Amniotic stem cell (primary cell): ENCODE measurements around the gene RBMS1.

Experiments
- DNase-seq: peaks from one replicate; lab custom pipeline; 2025; lab: John Stamatoyannopoulos, UW

RBMS1 gene

DNA sequence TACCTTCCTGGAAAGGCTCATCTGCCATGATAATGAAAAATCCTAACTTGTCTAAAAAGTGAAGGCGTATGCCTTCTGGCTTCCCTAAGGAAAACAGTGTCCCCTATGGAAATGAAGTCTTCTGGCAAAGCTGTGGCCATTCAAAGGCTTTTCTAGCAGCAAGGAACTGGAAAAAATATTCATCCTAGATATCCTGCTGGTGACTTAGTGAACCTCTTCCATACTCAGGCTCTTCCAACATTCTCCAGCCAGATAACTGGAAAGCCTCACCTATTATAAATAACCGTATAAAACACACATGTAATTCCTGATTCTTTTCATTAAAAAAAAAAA lies 84.7 kb downstream of the RBMS1 start:
- DNase-seq: no peak

DNA sequence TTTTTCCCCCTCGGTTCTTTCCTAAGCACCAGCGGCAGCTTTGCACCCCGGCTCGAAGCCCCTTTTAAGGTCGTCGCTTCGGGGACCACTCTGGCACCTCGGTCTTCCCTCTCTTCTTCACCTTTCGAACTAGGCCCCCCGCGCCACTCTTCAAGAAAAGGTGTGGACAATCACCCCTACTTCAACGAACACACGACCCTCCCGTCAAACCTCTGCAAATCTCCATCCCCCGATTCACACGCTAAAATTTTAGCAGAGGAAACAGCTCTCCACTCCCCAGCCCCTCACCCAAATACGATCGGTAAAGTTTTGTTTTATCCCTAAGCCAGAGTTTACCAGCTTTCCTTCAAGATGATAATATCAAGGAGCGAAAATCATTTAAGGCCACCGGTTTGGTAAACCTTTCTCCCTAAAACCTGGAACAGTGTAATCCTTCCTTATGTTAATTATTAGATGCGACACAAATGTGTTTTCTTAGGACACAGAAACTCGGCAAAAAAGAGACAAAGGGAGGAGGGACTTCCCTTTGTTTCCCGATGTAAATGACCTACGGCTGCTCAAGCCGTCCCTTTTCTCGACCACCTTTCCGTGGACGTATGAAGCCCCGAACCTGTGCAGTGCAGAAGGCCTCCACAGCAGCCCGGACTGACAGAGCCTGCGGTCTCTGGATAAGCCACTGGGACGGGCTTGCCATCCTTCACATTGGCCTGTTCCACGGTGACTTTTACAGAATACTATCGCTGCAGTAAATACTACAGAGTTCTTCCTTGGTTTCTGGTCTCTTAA lies 85.2 kb downstream of the RBMS1 start:
- DNase-seq: no peak

DNA sequence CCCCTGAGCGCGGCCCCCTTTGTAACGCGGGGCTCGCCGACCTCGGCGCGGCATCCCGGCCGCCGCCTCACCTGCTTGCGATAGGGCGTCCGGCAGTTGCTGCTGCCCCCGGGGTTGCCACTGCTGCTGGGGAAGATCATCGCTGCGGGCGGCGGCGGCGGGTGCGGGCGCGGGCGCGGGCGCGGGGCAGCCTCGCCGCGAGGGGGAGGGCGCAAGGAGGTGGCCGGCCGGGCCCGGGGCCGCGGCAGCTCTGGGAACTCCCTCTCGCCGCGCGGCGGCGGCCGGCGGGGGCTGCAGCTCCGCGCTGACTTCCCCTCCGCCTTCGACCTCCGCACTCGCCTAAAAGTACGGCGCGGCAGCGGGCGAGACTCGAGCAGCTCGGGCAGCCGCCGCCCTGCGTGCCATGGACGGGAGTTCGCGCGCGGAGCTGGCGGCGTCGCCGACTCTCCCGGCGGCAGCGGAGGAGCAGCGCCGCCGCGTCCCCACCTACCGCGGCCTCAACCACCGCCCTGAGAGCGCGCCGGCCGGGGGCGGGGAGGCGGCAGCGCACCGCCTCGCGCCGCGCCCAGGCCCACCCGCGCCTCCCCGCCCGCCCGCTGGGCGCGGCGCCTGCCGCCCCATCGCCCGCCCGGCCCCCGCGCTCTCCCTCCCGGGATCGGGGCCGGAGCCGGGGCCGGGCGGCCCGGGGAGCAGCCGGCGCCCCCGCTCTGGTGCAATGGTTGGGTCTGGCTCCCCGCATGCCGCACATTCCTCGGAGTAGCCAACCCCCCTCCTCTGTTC lies 86.0 kb downstream of the RBMS1 start:
- DNase-seq: no peak

DNA sequence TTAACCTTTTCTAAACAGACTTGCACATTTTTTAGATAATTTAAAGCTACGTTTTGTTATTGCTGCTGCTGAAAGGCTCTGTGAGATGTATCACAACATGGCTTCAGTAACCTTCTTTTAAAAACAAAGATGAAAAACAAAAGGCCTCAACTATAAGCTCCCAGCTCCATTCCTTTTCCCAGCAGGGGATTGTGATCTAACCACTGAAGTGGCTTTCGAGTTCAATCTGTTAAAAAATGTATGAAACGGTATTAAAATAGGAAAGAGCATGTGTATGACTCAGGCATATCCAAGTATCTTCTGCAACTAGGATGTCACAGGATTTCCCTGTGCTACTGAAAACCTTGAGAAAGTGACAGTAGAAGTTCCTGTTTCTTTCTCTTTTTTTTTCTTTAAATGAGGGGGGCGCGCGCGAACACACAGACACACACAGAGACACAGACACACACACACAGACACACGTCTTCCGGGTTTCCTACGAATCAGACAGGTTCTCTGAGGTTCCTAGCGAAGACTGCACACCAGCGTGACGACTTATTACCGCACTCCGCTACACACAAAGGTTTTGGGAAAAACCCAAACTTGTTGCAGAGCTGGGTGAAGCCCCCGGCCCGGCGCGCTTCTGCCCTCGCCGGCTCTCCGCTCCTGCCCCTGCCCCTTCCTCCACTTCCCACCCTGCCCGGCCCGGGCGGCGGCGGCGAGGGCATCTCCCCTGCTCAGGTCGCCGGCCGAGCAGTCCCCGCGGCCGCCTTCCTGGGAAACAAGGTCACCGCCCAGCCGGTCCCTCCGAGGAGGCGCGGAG lies 86.8 kb downstream of the RBMS1 start:
- no peak for DNase-seq

DNA sequence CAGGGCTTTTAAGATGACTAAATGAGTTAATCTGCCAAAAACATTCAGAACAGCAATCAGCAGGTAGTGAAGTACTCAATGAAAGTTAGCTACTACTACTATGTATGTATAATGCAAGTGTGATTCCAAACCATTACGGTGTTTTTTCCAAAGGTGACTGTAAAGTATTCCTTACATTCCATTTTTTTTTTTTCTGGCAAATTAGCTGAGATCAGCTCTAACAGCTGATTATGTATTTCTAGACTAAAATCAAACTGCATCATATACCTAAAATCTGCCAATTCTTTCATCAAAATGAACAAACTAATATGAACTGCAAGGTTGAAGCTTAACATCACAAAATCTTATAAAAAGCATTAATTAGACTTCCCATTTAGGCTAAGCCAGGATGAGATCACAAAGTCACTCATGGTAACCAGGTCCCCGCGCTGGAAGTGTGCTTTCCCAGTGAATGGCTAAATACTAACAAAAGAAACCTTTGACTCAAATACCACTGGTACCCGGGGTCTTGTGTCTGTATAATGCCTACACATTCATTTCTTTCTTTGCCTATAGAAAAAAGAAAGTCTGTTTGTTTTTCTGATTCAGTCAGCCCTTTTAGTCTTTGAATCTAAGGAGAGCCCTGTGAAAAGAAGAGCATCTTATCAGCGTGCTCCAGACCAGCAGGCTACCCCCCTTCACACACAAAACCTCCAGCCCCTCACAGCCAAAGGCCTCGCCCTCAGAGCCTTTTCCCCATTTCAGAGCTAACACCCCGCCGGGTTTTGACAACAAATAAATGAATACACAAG lies 88.3 kb downstream of the RBMS1 start:
- DNase-seq: no peak

DNA sequence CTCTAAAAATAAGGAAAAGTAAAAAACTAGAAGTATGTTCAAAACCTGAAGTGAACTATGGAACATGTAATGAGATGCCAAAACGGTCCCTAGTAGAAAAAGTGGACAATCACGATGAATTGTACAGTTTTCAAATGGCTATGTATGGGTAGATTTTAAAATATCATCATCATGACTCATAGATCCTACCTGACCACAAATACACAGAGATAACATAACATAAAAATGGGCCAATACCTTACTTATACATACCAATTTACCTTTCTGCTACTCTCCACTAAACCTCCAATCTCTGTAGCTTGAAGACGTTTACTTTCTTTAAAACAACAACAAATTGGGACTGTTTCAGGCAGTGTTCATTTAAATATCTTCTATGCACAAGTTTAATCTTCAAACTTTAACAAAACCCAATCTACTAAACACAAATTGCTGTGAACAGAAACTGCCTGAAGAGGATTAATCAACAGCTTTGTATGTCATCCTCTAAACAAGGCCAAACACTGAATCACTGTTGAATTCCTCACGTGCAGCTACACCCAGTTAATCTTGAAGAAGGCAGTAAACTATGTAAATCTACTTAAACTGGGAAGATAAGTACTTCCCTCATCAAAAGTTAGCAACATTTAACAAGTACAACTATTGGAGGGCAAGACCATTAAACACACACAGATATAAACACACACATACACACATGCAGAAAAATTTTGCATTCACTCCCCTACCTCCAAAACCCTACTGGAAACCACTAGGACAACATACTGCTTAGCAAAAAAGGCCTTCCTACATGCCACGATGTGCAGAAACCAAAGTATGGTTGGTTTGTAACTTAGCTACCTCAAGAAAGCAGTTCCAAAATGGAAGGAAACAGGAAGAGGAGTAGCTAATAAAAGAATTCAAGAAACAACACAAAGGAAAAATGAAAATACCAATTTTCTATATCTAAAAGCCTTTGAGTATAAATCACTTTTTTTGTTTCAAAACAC lies 90.3 kb downstream of the RBMS1 start:
- no peak for DNase-seq

DNA sequence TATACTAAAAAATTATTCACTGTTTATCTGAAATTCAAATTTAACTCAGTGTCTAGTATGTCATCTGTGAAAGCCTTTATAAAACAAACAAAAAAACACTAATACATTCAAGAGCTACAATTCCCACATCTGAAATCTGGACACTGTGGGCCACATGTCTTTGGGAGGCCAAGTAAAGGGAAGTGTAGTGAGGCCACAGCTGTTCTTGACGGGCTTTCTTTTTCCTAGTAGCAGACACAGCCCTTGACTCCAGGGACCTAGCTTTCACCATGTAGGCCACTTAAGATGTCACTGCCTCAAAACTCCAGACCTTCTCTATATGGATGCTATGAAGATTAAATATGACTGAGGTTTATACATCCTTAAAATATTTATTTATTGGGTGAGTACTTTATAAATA lies 91.1 kb downstream of the RBMS1 start:
- DNase-seq: no peak

DNA sequence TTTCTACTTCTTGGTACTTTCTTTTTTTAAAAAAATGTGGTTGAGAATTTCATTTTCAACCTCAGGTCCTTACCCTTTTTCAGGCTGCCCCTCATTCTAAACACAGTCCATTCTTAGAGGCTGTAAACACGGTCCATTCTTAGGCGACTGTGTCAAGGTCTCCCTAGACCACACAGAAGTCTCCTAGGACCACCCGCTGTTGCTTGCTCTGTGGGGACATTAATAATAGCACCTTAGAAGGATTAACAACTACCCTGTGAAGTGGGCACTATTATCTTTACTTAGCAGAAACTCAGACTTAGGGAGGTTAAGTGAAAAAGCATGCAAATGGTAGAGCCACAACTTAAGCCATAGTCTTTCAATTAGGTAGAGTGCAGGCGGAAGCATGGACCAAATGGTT lies 91.7 kb downstream of the RBMS1 start:
- no peak for DNase-seq

DNA sequence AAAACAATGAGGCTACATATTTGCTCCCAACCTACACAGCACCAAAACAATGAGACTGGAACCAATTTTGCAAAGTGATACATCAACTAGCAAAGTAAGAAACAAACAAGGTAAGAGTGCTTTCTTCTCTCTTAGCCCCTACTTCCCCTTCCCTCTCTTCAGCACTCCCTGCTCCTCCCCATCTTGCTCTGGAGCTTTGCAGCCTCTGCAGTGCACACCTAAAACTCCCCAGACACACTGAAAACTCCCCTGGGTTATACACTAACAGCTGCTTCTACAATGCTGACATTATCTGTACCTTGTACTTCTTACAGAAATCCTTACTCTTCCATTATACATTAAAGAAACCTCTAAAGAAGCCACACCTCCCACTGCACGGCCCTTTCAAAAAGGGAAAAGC lies 93.7 kb downstream of the RBMS1 start:
- DNase-seq: no peak

DNA sequence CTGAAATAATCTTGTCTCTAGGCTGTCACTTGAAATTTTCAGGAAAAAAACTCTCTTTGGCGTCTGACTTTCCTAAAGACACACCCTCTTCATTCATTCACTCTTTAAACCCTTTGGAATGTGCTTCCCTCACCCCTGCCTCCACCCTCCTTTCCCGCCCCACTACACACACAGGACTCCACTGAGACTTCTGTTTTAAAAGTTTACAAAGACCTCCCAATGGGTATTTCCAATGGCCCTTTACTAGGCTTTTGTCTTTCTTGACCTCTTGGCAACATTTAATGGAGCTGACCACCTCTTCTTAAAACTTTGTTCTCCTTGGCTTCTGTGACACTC lies 96.1 kb downstream of the RBMS1 start:
- no peak for DNase-seq

DNA sequence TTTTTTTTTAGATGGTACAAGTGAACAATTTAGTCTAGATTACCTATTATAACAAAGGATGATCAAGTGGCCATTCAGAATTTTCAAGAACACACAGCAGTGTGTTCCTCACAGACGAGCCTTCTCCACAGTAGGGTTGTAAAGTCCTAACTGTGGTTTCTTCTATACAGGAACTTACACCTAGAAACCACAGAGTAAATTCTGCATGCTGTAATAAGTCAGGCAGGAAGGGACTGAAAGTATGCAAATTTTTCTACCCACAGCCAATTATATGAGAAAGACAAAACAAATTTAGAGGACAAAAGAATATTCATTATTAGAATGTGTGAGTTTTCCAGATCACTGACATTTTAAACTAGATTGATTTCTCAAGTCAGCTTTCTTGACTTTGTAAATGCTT lies 99.5 kb downstream of the RBMS1 start:
- DNase-seq: no peak

DNA sequence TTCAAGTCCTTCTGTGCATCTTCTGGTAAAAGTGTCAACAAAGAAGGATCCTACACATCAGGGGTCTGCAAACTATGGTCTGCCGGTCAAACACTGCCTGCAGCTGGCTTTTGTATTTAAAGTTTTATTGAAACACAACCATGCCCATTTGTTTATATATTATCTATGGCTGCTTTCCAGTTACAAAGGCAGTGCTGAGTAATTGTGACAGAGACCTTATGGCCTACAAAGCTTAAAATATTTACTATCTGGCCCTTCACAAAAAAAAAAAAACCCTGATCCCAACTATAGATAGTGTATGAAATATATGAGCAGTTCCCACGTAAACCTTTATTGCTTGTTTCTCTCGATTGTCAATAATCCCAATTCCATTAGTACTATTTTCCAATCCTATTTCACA lies 101.4 kb downstream of the RBMS1 start:
- DNase-seq: no peak

DNA sequence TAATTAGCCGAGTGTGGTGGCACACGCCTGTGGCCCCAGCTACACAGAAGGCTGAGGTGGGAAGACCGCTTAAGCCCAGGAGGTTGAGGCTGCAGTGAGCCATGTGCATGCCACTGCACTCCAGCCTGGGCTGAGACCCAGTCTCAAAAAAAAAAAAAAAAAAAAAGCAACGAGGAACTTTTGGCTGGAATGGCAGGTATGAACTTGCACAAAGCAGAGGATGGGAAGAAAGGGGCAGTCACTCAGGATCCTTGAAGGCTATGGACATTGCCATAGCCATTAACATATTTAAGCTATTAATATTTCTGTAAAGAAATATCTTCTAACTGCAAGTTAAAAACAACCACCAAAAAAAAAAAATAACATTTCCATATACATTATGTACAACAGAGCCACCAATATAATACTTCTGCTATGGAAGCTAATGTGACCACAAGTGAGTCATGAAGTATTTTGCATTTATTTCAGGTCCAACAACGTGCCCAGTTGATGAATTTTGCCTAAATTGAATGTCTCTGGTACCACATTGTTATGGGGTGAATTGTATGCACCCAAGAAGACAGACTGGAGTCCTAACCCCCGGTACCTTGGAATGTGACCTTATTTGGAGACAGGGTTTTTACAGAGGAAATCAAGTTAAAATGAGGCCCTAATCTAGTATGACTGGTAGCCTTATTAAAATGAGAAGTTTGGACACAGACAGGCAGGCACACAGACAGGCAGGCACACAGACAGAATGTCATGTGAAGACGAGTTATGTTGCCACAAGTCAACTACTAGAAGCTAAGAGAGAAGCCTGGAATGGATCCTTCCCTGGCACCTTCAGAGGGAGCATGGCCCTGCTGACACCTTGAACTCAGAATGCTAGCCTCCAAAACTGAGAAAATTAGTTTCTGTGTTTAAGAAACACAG lies 102.8 kb downstream of the RBMS1 start:
- no peak for DNase-seq

DNA sequence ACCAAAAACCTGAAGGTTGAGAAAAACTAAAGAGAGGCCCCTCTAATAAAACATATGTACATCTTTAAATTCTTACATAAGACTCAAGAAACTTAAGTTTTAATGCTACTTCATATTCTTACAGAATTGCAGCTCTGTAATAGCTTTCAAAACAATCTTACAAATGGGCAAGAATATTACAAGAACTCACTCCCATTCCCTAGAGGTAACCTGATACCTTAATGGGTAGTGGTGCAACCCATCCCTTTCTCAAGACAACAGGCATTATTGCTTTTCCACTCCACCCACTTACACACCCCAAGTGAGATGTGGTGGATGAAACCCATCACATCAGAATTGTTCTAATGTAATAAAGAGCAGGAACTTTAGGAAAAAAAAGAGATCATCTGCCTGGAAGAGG lies 103.7 kb downstream of the RBMS1 start:
- no peak for DNase-seq

DNA sequence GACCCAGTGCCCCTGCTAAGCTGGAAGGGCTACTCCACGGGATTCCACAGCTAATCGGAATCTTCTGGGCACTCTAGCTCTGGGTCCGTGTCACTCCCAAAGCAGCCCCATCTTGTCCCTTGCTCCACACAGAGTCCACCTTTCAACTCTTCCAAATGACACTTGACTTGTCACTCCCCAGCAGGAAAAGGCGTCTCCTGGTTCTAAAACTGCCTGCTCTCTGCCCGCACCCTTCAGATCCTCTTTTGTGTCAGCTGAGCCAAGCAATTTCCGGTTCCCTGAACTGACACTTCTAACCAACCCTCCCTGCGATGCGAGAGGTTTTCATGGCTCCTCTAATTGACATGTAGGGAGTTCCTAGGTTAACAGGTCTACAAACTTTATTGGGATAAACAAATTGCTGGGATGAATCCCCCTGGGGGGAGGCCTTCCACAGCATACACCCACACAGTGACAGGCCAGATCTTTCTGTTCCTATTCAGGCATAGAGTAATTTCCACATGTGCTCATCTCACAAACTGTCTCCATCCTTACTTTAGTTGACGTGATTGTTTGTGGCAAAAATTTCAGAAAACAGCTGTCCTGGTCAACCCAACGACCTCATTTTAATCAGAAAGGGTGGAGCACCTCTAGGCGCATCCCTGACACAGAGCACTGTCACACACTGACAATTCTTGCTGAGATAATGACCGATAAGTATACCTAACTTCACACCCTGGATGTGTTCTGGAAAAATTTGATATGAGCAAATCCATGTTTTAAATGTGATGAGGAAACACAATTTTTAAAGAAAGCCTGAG lies 104.9 kb downstream of the RBMS1 start:
- no peak for DNase-seq

DNA sequence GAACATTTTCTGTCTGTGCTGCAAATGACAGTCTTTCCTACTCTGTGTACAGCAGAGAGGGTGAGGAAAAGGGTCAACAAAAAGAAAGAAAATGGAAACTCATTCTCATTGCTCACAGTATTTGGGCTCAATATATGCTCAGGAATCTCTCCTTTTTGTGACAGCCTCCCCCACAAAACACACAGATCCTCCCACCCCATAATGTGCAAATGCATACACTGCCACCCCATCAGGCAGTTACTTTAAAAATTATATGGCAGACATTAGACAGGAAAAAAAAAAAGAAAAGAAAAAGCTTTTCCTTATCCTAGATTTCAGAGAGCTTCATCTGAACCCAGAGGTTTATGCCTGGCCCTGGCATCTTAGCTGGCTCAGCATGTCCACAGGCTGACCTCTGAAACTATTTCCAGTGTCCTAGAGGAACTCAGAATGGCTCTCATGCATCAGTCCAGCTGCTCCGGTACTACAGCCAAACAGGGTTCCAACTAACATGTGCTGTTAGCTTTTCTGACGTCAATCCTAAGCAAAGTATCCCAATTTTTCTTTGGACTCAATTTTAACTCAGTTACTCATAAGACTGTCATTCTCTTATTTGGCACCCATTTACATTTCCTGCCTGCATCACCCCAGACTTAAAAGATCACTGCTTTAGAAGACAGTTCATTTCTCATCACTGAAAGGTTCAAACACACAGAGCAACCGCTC lies 105.9 kb downstream of the RBMS1 start:
- DNase-seq: peak; percentile 83

DNA sequence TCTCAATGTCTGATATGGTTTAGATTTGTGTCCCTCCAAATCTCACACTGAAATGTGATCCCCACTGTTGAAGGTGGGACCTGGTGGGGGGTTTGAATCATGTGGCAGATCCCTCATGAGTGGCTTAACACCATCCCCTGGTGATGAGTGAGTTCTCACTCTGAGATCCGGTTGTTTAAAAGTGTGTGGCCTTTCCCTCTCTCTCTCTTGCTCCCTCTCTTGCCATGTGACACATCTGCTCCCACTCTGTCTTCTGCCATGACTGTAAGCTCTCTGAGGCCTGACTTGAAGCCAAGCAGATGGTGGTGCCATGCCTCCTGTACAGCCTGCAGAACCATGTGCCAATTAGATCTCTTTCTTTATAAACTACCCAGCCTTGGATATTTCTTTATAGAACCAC lies 108.8 kb downstream of the RBMS1 start:
- DNase-seq: no peak

DNA sequence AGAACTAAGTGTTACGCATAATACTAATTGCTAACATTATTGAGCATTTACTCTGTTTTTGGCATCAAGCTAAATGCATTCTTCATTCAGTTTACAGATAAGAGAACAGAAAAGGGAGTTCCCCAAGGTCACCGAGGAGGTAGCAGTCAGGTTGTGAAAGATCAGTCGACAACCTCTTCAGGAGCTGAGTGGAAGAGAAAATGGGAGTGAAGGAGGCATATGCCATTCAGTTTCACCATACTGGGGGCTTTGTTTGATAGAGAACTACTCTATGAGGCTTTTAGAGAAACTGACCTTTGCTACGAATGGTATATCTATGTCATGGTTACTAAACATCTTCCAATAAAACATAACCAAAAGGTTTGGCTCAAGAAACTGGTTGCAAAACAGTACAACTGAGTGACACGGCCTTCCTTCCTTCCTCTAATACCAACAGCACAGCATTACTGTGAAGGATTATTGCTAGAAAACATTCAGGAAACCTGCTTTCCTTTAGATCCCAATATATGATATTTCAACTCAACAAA lies 112.1 kb downstream of the RBMS1 start:
- DNase-seq: no peak
